22Rv1 (cell line): ENCODE measurements around the gene UBE3A.

Experiments
- H3K27ac ChIP-seq: fragments of 450-650 bp; 2 replicates; pipeline ENCODE4 v1.5.1; 2017
- ZFX ChIP-seq: fragments of 450-650 bp; IDR thresholded peaks from 2 replicates; pipeline ENCODE4 v1.6.1; 2017; ENCODE audit warnings: antibody characterized with exemption, borderline replicate concordance
- TF ChIP-seq, protein P1 (sequence below): fragments of 450-650 bp; IDR thresholded peaks from 2 replicates; pipeline ENCODE4 v1.5.1; 2017; ENCODE audit warnings: mild to moderate bottlenecking

Gene UBE3A

DNA sequence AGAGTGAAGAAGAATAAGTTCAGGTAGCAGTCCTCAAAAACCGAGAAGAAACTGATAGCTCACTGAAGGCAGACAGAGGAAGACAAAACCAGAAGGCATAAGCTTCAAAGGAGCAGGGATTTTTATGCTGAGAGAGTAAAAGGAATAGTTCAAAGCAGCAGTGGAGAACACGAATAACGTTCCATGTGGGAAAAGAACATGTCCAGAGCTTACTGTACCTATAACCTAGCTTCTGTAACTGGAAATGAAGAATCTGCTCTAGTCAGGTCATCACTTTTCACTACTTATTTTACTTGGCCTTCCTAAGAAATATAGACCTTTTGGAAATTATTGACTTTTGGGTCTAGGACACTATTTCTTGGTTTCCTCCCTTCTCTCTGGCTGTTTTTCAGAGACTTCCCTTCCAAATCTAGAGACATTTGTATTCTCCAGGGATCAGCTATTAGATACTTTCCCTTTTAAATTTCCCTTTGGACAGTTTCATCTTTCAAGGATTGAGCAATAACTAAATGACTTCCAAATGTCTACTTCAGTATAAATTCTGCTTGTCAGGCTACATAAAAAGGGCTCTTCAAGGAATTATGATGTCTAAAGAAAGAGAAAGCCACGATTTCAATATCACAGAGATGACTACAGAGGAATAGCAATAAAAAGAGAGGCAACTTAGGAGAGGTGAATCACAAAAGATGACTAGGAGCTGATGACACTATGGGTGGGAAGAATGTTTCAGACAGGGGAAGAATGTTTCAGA is 46.7 kb downstream of the UBE3A start:
- H3K27ac ChIP-seq, result no peak overlapping the region
- TF ChIP-seq, protein P1, sequence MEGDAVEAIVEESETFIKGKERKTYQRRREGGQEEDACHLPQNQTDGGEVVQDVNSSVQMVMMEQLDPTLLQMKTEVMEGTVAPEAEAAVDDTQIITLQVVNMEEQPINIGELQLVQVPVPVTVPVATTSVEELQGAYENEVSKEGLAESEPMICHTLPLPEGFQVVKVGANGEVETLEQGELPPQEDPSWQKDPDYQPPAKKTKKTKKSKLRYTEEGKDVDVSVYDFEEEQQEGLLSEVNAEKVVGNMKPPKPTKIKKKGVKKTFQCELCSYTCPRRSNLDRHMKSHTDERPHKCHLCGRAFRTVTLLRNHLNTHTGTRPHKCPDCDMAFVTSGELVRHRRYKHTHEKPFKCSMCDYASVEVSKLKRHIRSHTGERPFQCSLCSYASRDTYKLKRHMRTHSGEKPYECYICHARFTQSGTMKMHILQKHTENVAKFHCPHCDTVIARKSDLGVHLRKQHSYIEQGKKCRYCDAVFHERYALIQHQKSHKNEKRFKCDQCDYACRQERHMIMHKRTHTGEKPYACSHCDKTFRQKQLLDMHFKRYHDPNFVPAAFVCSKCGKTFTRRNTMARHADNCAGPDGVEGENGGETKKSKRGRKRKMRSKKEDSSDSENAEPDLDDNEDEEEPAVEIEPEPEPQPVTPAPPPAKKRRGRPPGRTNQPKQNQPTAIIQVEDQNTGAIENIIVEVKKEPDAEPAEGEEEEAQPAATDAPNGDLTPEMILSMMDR, result no peak
- TF ChIP-seq ZFX, result no peak

DNA sequence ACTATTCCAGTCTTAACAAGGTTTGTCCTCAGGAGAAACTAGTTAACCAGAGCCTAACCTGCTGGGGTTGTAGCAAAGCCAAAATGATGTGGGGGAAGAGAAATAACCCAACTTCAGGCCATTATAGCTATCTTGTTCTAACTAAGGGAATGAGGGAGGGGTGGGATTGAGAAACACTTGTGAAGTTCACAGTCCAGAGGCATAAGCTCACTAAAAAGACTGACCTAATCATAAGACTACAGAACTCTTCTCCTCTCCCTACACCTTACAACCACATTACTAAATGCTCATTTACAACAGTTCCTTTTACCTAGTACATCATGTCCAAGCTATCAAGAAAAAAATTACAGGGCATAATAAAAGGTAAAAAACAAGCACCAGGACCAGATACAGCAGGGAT is 52.8 kb downstream of the UBE3A start:
- no peak overlapping the region for H3K27ac ChIP-seq
- TF ChIP-seq ZFX, result no peak

DNA sequence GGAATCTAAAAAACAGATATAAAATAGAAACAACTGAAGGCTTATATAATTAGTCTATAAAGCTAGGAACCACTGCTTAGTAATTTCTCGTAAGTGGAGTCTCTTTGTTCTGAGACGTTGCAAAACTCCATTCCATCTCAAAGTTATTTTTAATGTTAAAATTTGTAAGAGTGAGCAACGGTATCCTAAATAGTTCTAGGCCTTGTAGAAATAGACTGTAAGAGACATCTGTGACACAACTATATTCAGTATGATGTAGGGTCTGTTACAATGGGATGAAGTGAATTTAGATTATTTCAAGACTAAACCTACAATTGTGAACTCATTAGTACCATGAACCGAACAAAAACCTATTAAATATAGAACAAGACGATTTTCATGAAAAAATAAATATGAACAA is 57.2 kb downstream of the UBE3A start:
- H3K27ac ChIP-seq, result no peak overlapping the region
- TF ChIP-seq ZFX, result no peak
- TF ChIP-seq, protein P1, result no peak

DNA sequence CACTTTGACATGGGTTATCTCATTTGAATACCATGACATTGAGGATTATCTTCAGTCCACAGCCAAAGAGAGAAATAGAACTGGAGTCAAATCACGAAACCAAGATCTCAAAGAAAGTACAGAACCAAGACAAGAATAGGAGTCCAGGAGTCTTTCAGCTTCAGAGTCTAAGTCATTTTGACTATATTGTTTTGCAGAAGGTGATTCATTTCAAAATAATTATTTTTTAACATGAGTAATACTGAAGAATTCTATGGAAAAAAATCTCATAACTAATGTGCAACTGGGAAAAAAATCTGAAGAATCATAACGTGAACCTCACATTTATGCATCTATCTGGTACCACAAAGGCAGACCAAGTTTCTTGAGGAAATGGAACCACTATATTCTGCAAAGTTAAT is 60.3 kb downstream of the UBE3A start:
- TF ChIP-seq ZFX, result no peak
- TF ChIP-seq, protein P1, result no peak
- no peak overlapping the region for H3K27ac ChIP-seq

DNA sequence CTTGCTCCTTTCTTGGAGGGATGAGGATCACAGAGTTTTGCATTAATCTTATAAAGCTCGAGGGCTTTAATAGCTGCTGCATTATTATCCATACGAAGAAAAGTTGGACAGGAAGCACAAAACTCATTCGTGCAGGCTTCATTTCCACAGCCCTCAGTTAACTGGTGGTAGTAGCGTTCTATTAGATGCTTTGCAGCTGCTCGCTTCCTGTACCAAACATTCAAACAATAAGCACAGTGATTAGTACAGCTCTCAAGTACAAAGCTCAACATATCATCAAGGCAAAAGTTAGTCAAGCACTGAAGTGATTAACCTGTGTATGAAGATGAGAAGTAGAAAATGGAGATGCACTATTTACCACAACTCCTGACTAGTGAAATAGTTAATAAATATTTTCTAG is 63.3 kb downstream of the UBE3A start:
- no peak for TF ChIP-seq ZFX
- TF ChIP-seq, protein P1, result no peak
- no peak overlapping the region for H3K27ac ChIP-seq

DNA sequence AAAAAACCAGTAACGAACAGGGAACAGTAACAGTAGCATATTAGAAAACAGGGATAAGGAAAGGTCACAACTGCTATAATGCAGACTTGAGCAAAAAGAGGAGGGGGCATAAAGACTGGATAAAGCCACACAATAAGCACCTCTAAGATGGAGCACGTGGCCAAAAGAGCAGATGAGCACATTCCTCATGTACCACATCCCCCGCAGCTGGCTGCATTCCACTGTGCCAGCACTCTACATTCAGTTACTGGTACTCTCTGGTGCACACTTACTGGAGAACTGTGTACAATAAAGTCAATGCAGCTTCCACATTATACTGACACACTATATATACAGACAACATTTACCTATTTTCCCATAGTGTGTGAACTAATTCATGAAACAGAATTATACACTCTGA is 64.7 kb downstream of the UBE3A start:
- H3K27ac ChIP-seq, result no peak overlapping the region
- TF ChIP-seq ZFX, result no peak
- TF ChIP-seq, protein P1, result no peak

DNA sequence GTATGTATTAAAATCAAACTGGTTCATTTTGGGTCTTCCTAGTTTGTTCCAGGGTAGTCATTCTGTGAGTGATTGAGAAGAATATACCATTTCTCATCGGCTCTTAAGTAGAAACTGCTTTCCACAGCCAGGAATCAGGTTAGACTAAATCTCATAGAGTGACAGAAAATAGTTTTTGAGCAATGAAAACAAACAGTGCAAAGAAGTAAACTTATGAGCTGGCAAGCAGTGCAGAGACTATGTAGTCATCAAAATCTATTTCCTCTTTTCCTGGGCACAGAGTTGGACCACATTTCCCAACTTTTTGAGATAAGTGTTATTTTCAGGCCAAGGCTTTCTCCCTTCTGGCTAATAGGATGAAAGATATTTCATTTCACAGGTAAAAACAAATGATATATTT is 66.5 kb downstream of the UBE3A start:
- no peak for TF ChIP-seq ZFX
- TF ChIP-seq, protein P1, result no peak
- no peak overlapping the region for H3K27ac ChIP-seq

DNA sequence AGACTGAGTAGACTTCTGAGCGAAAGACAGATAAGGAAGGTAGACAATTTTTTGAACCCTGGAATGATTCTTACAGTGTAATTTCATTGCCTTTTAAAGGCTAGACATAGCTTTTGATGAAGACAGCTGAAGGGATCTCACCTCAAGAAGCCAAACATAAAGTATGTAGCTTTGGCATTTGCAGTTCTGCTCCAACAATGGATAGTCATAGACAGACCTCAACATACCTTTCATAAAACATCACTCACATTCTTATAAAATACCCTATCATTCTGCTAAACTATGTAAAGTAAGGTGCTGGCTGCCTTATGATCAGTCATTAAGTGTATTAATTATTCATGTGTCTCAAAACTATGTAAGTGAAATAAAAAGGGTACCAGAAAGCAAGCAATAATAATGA is 70.0 kb downstream of the UBE3A start:
- no peak for TF ChIP-seq ZFX
- TF ChIP-seq, protein P1, result no peak
- H3K27ac ChIP-seq, result no peak overlapping the region
